ENCODE measurements around the gene RXFP1. TPM values are rescaled to one million over a fixed set of nuclear protein-coding genes. Genes with fewer than 3 reads are reported as not detected.

The RXFP1 gene
- total RNA-seq, 1 donor: not detected

DNA sequence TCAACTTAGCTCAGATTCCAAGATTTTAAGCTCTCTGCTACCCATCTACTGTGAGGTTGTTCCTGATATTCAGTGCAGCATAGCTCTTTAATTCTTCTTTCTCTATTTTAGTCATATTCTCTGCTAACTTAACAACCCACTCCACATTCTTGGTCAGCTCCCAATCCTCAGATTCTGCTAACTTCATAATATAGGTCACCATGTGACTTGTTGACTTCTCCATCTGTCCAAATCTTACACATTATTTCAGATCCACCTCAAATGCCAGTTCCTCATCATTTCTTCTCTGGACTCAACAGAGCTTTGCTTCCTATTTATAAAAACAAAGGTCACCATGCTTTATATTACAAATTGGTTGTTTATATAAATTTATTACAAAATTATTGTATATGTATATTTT lies 29.3 kb upstream of the RXFP1 start:
- no peak for DNase-seq (ENCODE audit: insufficient read length, low spot score, missing footprints)
- H4K20me1 ChIP-seq (ENCODE audit: insufficient read depth, low read length): no peaks in the 10 kb centered on the region

DNA sequence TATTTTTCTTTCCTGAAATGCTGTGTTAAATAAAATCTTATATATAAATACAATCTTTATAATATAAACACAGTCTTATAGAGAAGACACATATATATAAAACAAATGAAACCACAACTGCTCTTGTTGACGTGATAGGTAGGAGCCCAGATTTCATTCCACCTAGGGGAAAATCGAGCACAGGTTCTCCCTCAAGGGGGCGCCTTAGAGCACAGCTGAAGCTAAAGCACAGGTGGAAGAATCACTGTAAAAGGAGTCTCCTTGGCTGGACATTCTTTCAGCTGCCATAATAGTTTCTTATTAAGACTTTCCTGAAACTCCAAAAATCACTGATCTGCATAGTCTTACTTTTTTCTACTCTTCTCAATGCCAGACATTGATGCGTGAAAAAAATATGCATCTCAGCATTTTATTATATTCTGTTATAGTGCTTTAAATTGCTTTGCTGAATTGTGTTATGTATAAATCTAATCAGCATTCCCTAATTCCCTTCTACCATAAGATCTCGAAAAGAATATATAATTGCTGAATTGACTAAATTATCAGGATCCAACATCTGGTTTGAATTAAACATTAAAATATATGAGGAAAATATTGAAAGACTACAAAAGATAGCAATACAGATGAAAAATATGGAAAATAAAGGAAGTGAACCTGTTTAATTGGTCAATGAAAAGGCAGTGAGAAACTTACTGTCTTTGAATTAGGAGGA lies 25.5 kb upstream of the RXFP1 start:
- no peaks in the 10 kb centered on the region for H3K79me2 ChIP-seq (ENCODE audit: insufficient read depth, low read length)
- H2AFZ ChIP-seq (ENCODE audit: low read length): no peak overlapping the region
- TF ChIP-seq, protein P1, sequence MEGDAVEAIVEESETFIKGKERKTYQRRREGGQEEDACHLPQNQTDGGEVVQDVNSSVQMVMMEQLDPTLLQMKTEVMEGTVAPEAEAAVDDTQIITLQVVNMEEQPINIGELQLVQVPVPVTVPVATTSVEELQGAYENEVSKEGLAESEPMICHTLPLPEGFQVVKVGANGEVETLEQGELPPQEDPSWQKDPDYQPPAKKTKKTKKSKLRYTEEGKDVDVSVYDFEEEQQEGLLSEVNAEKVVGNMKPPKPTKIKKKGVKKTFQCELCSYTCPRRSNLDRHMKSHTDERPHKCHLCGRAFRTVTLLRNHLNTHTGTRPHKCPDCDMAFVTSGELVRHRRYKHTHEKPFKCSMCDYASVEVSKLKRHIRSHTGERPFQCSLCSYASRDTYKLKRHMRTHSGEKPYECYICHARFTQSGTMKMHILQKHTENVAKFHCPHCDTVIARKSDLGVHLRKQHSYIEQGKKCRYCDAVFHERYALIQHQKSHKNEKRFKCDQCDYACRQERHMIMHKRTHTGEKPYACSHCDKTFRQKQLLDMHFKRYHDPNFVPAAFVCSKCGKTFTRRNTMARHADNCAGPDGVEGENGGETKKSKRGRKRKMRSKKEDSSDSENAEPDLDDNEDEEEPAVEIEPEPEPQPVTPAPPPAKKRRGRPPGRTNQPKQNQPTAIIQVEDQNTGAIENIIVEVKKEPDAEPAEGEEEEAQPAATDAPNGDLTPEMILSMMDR (IDR thresholded peaks at IDR 0.05; ENCODE audit: extremely low read depth, low read depth, low read length): peak; percentile 51
- no peaks in the 10 kb centered on the region for H3K4me1 ChIP-seq (ENCODE audit: insufficient read depth, low read length)
- H3K9me3 ChIP-seq (ENCODE audit: low read depth, low read length): no peaks in the 10 kb centered on the region
- DNase-seq (ENCODE audit: insufficient read length, low spot score, missing footprints): no peak
- no peak overlapping the region for H3K4me3 ChIP-seq (ENCODE audit: insufficient read depth, low read length)
- H4K20me1 ChIP-seq (ENCODE audit: insufficient read depth, low read length): no peaks in the 10 kb centered on the region
- H3K27me3 ChIP-seq (ENCODE audit: insufficient read depth, low read length): no peaks in the 10 kb centered on the region
- no peak overlapping the region for H3K27ac ChIP-seq (ENCODE audit: low read depth, low read length)
- no peaks in the 10 kb centered on the region for H3K36me3 ChIP-seq (ENCODE audit: insufficient read depth, low read length)
- no peak overlapping the region for H3K4me2 ChIP-seq (ENCODE audit: insufficient read depth, low read length)

More for the DNA sequence above, 29.3 kb upstream of the RXFP1 start:
- Histone ChIP-seq H3K27me3 (ENCODE audit: insufficient read depth, low read length) (no peaks in the 10 kb centered on the region), H3K27ac (ENCODE audit: low read depth, low read length) (no peak overlapping the region), H3K4me1 (ENCODE audit: insufficient read depth, low read length) (no peaks in the 10 kb centered on the region), H3K79me2 (ENCODE audit: insufficient read depth, low read length) (no peaks in the 10 kb centered on the region), H2AFZ (ENCODE audit: low read length) (peak overlapping the region; percentile 51), H3K36me3 (ENCODE audit: insufficient read depth, low read length) (no peaks in the 10 kb centered on the region), H3K4me3 (ENCODE audit: insufficient read depth, low read length) (no peak overlapping the region), H3K9me3 (ENCODE audit: low read depth, low read length) (no peaks in the 10 kb centered on the region), H3K4me2 (ENCODE audit: insufficient read depth, low read length) (no peak overlapping the region)
- TF ChIP-seq, protein P1 (IDR thresholded peaks at IDR 0.05; ENCODE audit: extremely low read depth, low read depth, low read length): no peak

DNA sequence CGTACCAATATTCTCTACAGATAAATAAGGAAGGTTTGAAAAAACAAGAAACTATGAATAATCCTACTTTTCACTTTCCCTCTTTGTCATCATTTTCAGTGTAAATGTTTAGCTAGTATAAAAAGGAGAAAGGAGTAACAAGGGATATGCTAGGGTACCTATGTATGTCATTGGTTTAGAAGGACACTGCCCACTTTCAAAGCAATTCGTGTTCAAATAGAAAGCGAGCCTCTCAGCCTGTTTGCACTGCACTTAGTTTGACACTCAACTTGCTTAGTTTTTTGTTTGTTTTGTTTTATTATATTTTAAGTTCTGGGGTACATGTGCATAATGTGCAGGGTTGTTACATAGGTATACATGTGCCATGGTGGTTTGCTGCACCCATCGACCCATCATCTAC lies 21.6 kb upstream of the RXFP1 start:
- TF ChIP-seq, protein P1 (IDR thresholded peaks at IDR 0.05; ENCODE audit: extremely low read depth, low read depth, low read length): no peak
- H3K4me2 ChIP-seq (ENCODE audit: insufficient read depth, low read length): no peak overlapping the region
- no peak overlapping the region for H3K4me3 ChIP-seq (ENCODE audit: insufficient read depth, low read length)
- no peak for DNase-seq (ENCODE audit: insufficient read length, low spot score, missing footprints)
- no peaks in the 10 kb centered on the region for H3K9me3 ChIP-seq (ENCODE audit: low read depth, low read length)
- no peaks in the 10 kb centered on the region for H3K27me3 ChIP-seq (ENCODE audit: insufficient read depth, low read length)
- no peaks in the 10 kb centered on the region for H3K79me2 ChIP-seq (ENCODE audit: insufficient read depth, low read length)
- no peaks in the 10 kb centered on the region for H4K20me1 ChIP-seq (ENCODE audit: insufficient read depth, low read length)
- no peaks in the 10 kb centered on the region for H3K4me1 ChIP-seq (ENCODE audit: insufficient read depth, low read length)
- no peaks in the 10 kb centered on the region for H3K36me3 ChIP-seq (ENCODE audit: insufficient read depth, low read length)
- H2AFZ ChIP-seq (ENCODE audit: low read length): no peak overlapping the region
- no peak overlapping the region for H3K27ac ChIP-seq (ENCODE audit: low read depth, low read length)

DNA sequence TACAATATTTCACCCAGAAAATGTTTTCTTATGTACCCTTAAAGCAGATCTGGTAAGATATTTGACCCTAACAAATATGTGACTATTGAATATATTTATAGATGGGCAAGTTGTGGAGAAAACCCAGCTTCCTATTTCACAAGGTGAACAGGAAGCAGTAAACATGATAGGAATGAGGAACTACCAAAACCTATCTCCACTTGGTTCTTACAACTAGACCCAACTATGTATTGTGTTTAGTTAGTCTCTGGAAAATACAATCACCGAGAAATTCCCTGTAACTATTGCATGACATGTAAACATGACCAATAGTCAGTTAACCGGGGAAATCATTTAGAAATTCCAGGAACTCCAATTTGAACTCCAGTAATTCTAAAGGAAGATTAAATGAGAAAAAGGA lies 8.4 kb upstream of the RXFP1 start:
- DNase-seq (ENCODE audit: insufficient read length, low spot score, missing footprints): no peak
- no peak overlapping the region for H3K27ac ChIP-seq (ENCODE audit: low read depth, low read length)
- H3K4me2 ChIP-seq (ENCODE audit: insufficient read depth, low read length): no peak overlapping the region
- no peaks in the 10 kb centered on the region for H4K20me1 ChIP-seq (ENCODE audit: insufficient read depth, low read length)
- no peaks in the 10 kb centered on the region for H3K79me2 ChIP-seq (ENCODE audit: insufficient read depth, low read length)
- TF ChIP-seq, protein P1 (IDR thresholded peaks at IDR 0.05; ENCODE audit: extremely low read depth, low read depth, low read length): no peak
- H3K27me3 ChIP-seq (ENCODE audit: insufficient read depth, low read length): no peaks in the 10 kb centered on the region
- no peaks in the 10 kb centered on the region for H3K36me3 ChIP-seq (ENCODE audit: insufficient read depth, low read length)
- H3K9me3 ChIP-seq (ENCODE audit: low read depth, low read length): no peaks in the 10 kb centered on the region
- H3K4me1 ChIP-seq (ENCODE audit: insufficient read depth, low read length): no peaks in the 10 kb centered on the region
- no peak overlapping the region for H2AFZ ChIP-seq (ENCODE audit: low read length)
- no peak overlapping the region for H3K4me3 ChIP-seq (ENCODE audit: insufficient read depth, low read length)

All from osteoblast (primary cell).